ENCODE results near the gene MROH7.

The MROH7 gene

GRCh38 chr1:54698346-54698745, 56.8 kb downstream of the MROH7 start:
- no peak for DNase-seq (ENCODE audit: low spot score)

- DNase-seq (ENCODE audit: low spot score): no peak
These were observed 58.4 kb downstream of the MROH7 start for GRCh38 chr1:54699936-54700525.

GRCh38 chr1:54701066-54701465, 59.5 kb downstream of the MROH7 start:
- no peak for DNase-seq (ENCODE audit: low spot score)

- no peak for DNase-seq (ENCODE audit: low spot score)
These were observed 60.4 kb downstream of the MROH7 start for GRCh38 chr1:54701996-54702395.

- DNase-seq (ENCODE audit: low spot score): no peak
These were observed 61.9 kb downstream of the MROH7 start for GRCh38 chr1:54703471-54703870.

- DNase-seq (ENCODE audit: low spot score): no peak
These were observed 63.6 kb downstream of the MROH7 start for GRCh38 chr1:54705153-54705552.

- no peak for DNase-seq (ENCODE audit: low spot score)
These were observed 64.8 kb downstream of the MROH7 start for GRCh38 chr1:54706419-54706818.

- DNase-seq (ENCODE audit: low spot score): no peak
These were observed 66.8 kb downstream of the MROH7 start for GRCh38 chr1:54708385-54708784.

- no peak for DNase-seq (ENCODE audit: low spot score)
These were observed 68.1 kb downstream of the MROH7 start for GRCh38 chr1:54709547-54710292.

- no peak for DNase-seq (ENCODE audit: low spot score)
These were observed 68.8 kb downstream of the MROH7 start for GRCh38 chr1:54710434-54710833.

GRCh38 chr1:54710841-54711240, 69.3 kb downstream of the MROH7 start:
- DNase-seq (ENCODE audit: low spot score): no peak

GRCh38 chr1:54711536-54711935, 70.0 kb downstream of the MROH7 start:
- DNase-seq (ENCODE audit: low spot score): no peak

- no peak for DNase-seq (ENCODE audit: low spot score)
These were observed 73.4 kb downstream of the MROH7 start for GRCh38 chr1:54714881-54715492.

GRCh38 chr1:54715493-54716298, 74.1 kb downstream of the MROH7 start, which contains the start of gene TTC4:
TSS of gene TTC4 (plus strand) at chr1:54715861. CDS start at chr1:54715909, 48 bp downstream.
- DNase-seq (ENCODE audit: low spot score): peak; percentile 82

- peak; percentile 44 for DNase-seq (ENCODE audit: low spot score)
These were observed 74.9 kb downstream of the MROH7 start for GRCh38 chr1:54716299-54717047.

GRCh38 chr1:54721719-54722118, 80.1 kb downstream of the MROH7 start:
- no peak for DNase-seq (ENCODE audit: low spot score)

- no peak for DNase-seq (ENCODE audit: low spot score)
These were observed 82.4 kb downstream of the MROH7 start for GRCh38 chr1:54723985-54724384.

GRCh38 chr1:54724771-54725170, 83.2 kb downstream of the MROH7 start:
- DNase-seq (ENCODE audit: low spot score): no peak

GRCh38 chr1:54728027-54728426, 86.4 kb downstream of the MROH7 start:
- DNase-seq (ENCODE audit: low spot score): no peak

GRCh38 chr1:54736685-54737084, 95.1 kb downstream of the MROH7 start:
- DNase-seq (ENCODE audit: low spot score): no peak

GRCh38 chr1:54738244-54738643, 96.7 kb downstream of the MROH7 start:
- DNase-seq (ENCODE audit: low spot score): no peak

- no peak for DNase-seq (ENCODE audit: low spot score)
These were observed 99.9 kb downstream of the MROH7 start for GRCh38 chr1:54741531-54741930.
